ENCODE measurements around the gene MAP3K6.
"Not testable (repeated sequence)": the region's sequence is repeated elsewhere in the genome, so short reads cannot be mapped to it uniquely, and the experiment has no call there.

The MAP3K6 gene

DNA sequence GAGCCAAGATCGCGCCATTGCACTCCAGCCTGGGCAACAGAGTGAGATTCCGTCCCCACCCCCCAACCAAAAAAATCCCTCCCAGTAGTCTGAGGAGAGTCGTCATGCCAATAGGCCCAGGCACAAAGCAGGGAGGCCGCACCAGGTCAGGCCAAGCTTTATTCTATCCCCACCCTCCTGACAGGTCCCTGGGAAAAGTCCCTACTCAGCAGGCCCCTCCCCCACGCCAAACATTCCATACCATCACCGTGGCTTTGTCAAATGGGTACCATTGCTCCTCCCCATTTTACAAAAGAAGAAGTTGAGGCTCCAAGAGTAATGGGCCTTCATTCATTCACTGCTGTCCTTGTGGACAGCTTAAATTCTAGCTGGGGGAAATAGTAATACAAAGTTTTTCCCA is 31.0 kb upstream of the MAP3K6 start:
- no peak for DNase-seq (ENCODE audit: low spot score)

DNA sequence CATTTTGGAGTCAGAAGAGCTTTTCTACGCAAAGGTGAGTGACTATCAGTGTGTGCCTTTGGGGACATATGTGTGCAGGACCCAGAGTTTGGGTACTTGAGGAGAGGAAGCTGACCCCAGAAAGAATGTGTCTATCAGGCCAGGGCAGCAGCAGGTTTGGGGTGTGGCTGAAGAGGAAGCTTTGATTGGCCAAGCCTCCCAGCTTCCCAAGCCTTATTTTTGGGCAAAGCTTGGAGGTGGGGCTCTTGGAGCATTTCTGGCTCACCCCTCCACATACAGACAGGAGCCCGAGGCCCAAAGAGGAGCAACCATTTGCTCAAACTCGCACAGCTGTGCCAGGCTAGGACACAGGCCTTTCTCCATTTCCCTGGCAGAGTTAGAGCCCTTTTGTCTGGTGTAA is 30.3 kb upstream of the MAP3K6 start:
- DNase-seq (ENCODE audit: low spot score): no peak

DNA sequence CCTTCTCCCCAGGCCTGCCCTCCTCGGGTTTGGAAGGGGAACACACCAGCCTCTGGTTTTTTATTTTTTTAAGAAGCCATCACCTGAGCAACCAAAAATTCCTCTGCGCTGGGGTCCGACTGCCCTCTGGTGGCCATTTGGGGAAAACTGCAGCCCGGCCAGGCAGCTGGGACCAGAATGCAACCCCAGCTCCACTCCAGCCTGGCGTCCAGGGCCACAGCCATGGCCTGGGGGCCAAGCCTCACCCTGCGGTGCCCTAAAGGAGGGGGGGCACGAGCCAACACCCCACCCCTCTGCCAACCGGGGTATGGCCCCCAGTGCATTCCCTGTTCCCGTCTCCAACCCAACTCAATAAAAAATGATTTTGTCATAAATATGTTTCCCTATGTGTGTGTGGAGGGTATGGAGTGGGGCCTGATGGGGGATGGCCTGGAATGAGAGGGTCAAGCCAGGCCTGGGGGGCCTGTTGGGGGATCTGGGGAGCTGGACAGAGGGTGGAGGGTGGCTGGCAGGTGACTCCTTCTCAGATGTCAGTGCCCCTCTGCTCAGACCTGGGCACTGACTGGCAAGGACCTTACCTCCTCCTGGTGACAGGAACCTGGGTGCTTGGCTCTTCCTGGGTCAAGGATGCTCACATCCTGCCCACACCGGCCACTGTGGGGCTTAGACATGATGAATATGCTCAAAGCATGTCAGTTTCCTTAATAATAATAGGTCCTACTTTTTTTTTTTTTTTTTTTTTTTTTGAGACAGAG is 28.9 kb upstream of the MAP3K6 start:
- peak; percentile 84 for DNase-seq (ENCODE audit: low spot score)

DNA sequence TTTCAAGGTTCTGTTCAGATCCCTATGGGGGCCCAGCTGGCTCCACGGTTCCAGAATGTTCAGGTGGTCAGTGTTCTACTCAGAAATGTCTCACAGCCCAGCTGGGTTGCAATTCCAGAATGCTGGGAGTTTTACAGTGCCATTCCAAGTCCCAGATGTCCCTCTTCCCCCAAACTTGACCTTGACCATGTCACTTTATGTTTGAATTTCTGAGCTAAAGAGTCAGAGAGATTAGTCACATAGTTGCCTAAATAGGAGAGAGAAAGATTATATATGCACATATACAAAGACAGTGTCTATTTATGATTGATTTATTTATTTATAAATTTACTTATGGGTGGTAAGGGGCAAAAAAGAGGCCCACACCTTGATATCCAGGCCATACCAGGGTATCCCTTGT is 28.2 kb upstream of the MAP3K6 start:
- DNase-seq (ENCODE audit: low spot score): peak; percentile 53

DNA sequence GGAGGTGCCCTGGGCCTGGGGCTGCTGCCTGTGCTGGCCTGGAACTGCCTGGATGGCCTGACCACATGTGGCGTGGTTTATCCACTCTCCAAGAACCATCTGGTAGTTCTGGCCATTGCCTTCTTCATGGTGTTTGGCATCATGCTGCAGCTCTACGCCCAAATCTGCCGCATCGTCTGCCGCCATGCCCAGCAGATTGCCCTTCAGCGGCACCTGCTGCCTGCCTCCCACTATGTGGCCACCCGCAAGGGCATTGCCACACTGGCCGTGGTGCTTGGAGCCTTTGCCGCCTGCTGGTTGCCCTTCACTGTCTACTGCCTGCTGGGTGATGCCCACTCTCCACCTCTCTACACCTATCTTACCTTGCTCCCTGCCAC is 27.5 kb upstream of the MAP3K6 start:
- no peak for DNase-seq (ENCODE audit: low spot score)

DNA sequence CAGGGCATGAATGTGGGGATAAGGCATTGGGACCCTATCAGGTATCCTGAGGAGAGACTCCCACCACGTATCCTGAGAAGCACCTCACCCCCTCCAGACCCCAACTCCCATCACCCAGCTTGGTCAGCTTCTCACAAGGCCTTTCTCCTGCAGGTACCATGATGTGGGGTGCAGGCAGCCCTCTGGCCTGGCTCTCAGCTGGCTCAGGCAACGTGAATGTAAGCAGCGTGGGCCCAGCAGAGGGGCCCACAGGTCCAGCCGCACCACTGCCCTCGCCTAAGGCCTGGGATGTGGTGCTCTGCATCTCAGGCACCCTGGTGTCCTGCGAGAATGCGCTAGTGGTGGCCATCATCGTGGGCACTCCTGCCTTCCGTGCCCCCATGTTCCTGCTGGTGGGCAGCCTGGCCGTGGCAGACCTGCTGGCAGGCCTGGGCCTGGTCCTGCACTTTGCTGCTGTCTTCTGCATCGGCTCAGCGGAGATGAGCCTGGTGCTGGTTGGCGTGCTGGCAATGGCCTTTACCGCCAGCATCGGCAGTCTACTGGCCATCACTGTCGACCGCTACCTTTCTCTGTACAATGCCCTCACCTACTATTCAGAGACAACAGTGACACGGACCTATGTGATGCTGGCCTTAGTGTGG is 27.0 kb upstream of the MAP3K6 start:
- no peak for DNase-seq (ENCODE audit: low spot score)

DNA sequence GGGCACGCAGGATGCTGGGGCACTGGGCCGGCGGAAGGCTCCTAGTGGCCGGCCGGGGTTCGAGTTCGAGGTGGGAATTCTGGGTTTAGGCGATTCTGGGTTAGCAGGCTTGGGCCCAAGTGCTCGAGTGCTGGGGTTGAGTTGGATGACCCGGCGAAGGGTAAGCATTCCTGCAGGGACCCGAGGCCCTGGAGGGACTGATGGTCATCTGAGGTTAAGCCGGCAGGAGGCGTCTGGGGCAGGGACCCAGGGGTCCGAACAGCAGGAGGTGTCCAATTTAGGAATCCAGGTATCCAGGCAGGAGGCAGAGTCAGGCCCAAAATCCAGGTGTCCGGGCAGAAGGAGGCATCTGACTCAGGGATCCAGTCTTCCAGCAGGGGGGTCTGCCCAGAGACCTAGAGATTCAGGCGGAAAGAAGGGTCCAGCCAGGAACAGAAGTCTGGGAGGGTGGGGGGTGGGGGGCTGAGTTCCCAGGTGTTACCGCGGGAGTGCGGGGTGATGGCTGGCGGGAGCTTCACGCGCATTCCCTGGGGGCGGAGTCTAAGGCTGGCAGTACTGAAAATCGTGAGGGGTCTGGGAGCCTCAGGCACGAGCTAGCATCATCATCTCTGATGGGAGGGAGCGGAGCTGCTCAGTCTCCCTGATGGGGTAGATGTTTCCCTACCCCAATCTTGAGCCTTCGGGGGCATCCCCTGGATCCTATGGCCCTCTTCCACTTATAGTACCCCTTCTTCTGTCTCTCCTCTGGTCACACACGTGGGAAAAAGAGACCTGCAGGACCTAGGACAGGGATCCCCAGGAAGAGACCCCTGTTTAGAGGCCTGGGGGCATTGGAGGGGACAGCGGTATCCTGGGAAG is 26.2 kb upstream of the MAP3K6 start:
- no peak for DNase-seq (ENCODE audit: low spot score)

DNA sequence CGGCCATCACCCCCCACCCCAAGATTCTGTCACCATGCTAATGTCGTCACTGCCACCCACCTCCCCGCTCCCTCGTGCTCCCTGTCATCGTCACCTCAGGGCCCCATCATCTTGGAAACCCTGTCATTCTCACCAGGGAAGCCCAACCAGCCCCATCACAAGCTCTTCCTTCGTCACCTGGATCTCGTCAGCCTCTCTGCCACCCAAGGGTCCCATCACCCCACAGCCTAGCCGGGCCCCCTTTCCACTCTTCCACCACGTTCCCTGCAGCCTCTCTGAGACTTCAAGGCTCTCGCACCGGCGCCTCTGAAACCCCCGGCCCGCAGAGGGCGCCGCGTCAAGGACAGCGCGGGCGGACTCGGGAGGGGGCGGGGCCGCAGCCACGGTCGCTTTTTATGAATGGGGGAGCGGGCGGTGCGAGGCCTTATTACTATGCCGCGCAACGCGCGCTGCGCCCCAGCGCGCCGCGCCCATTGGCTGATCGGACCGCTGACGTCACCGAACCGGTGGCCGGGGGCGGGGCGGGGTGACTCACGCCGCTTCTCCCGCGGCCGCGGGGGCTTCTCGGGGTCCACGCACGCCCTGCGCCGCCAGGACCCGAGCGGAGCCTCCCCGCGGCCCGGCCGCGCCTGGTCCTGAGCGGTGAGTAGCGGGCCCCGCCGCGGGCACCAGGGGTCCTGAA is 25.5 kb upstream of the MAP3K6 start, which contains the start of gene GPR3:
GPR3 (plus strand) TSS at position 527 of the 682 bp plus-strand sequence. CDS start 1,177 bp downstream, outside the sequence.
- DNase-seq (ENCODE audit: low spot score): peak; percentile 93

DNA sequence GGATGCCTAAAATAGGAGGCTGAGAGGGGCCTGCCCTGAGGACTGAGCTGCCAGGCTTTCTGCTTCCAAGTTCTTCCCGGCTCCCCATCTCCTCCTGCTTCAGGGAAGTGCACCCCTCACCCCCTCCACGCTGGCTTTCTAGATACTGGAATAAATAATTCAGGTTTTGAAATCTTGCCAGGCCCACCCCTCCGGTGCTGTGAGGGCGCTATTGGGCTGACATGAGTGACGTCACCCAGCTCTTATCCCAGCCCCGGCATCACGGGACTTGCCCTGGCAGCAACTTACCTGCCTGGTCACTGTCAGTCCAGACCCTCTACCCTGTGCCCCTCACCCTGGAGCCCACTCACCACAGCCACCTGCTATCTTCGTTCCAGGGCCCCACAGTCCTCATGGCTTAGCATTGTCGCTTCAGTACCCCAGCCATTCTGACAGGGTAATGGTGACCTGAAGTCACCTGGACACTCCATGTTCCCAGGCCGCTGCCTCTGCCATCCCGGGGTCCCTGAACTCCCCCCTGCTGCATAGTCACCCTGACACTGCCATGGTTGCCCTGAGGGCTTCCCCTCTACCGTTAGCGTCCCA is 24.8 kb upstream of the MAP3K6 start:
- no peak for DNase-seq (ENCODE audit: low spot score)

DNA sequence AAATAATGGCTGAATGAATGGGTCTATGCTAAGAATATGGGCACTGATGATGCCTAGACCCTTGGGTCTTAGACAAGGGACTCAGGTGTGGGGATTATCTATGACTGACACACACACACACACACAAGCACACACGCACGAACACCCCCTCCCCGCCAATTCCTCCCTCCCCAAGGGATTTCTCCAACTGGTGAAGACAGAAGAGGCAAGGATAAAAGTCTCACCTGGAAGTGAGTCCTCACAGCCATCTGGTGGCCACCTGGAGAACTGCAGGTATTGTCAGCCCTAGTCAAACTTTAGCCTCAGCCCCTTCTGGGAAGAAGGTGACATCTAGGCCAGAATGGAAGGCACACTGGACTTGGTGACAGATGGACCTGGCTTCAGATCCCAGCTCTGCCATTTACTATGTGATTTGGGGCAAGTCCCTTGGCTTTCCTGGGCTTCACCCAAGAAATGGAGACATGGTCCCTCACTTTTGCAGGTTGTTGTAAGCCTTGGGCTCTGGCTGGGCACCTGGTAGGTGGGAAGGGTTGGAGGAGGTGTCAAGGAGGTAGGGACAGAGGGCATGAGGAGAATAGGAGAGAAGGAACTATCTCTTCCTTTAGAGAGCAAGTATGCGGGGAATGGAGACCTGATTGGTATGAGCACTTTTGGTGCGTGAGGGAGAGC is 21.7 kb upstream of the MAP3K6 start:
- DNase-seq (ENCODE audit: low spot score): no peak

DNA sequence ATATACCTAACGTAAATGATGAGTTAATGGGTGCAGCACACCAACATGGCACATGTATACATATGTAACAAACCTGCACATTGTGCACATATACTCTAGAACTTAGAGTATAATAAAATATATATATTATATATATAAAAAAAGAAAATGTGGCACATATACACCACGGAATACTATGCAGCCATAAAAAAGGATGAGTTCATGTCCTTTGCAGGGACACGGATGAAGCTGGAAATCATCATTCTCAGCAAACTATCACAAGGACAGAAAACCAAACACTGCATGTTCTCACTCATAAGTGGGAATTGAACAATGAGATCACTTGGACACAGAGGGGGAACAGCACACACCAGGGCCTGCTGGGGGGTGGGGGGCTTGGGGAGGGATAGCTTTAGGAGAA is 18.0 kb upstream of the MAP3K6 start:
- DNase-seq (ENCODE audit: low spot score): not testable (repeated sequence)

DNA sequence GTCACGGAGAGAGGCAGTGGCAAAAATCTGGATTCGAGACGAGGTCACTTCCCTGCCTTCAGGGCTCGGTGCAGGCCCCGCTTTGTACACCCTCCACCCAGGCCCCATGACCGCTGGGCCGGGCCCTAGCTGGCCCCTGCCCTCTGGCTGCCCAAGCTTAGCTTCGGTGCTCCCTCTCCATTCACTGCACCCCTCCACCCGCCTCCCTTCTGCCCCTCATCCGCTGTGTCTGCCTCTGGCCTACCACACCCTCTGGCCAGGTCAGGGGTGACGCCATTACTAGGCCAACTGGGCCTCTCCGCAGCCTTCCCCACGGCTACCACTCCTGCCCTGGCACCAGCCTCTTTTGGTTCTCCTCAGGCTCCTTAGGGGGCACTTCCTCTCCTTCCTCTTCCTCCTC is 16.9 kb upstream of the MAP3K6 start:
- no peak for DNase-seq (ENCODE audit: low spot score)

DNA sequence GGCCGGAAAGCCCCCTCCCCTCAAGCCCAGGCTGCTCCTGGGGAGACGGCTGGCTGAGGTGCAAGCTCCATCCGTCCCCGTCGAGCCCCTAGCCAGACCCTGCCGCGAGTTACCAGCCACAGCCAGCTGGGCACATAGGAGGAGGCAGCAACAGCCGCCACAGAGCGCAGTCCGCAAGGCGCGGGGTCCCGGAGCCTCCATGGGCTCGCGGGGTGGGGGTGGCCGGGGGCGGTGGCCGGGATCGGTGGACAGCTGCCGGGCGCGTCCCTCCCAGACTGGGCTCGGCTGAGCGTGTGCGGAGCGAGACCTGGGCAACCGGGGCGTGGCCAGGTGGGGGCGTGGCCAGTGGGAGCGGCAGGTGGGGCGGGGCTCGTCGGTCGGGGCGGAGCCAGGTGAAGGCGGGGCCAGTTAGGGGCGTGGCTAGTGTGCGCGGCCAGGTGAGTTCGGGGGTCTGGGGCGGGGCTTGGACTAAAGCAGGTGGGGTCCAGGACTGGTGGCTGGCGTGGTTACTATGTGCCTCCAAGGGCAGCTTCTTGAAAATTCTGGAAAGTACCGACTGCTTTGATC is 16.4 kb upstream of the MAP3K6 start, which contains the start of gene CD164L2:
CD164L2 (minus strand) TSS at position 295 of the 567 bp plus-strand sequence; CDS start at position 201, 94 bp downstream.
- DNase-seq (ENCODE audit: low spot score): no peak

DNA sequence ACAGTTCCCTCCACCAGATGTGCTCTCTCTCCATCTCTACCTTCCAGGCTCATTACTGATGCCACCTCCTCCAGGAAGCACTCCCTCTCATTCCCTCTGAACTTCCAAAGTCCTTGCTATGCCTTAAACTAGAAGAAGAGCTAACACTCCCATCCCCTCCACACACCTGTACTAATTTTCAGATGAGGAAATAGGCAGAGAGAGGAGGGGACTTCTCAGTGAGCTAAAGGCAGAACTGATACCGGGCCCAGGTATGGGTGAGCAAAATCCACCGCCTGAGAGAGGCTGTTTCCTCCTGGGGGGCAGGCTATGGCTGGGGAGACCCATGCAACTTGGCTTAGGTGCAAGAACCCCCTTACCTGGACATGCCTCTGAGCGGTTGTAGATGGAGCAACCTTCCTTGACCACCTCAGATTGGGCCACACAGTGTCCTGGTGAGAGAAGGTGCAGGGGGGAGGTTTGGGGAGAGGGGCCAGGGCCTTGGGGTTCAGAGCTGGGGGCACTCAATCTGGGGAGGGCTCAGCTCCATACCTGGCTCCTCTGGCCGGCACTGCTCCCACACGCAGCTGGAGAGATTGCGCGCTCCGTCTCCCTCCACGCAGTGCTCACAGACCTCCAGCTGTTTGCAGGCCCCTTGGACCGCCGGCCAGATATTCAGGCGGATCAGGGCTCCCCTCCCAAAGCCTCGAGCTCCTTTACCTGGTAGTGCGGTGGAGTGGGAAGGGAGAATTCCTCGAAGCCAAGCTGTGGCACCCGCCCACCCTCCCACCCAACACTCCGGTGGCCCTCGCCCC is 15.4 kb upstream of the MAP3K6 start:
- DNase-seq (ENCODE audit: low spot score): no peak

DNA sequence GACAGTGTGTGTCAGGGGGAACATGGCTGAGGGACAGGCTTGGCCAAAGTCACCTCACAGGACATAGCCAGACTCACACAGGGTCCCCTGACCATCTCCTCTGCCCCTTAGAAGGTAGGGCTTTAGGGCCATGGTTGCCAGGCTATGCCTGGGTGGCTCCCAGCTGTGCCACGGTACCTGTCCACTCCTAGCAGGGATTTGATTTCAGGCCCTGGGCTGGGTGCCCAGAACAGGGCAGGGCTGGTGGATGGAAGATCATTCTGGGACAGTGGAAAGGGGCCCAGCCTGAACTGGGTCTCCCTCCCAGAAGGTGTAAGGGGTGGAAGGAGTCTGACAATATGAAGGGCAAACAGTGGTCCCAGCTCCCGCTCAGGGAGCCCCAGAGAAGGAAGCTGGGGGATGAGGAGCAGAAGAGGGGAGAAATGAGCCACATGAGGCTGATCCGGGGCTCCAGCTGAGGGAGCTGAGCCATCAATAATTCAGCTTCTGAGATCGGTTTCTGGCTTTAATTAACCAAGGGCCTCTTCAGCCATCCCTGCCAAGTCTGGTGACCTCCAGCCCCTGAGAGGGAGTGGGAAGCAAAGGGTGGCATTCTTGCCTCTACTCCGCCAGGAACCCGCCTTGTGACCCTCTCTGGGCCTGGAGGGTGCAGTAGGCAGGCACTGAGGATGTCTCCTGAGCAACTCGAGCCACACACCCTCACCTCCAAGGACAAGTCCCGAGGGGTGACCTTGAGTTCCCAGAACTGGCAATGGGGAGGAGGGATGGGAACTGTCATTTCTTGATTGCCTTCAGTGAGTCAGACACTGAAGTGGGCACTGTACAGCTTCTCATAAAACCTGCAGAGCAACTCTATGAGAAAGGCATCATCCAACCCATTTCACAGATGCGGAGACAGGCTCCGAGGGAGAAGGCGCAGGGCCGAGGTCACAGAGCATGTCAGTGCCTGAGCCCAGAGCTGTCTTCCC is 14.3 kb upstream of the MAP3K6 start:
- no peak for DNase-seq (ENCODE audit: low spot score)

DNA sequence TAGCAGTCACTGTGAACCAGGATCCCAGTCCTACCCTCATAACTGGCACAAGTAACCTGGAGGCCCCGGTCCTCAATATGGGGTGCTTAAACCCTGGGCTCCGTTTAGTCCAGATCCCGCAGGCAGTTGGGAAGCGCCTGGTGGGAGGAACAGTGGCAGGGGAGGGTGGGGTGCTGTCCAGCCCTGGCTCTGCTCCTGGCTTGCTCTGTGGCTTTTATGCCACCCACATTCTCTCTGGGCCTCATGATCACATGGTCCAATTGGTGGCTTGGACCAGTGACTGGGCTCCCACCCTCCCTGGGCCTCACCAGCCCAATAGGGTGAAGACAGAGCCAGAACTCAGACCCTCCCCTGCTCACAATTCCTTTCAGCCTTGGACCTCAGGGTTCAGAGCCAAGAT is 13.5 kb upstream of the MAP3K6 start:
- no peak for DNase-seq (ENCODE audit: low spot score)

DNA sequence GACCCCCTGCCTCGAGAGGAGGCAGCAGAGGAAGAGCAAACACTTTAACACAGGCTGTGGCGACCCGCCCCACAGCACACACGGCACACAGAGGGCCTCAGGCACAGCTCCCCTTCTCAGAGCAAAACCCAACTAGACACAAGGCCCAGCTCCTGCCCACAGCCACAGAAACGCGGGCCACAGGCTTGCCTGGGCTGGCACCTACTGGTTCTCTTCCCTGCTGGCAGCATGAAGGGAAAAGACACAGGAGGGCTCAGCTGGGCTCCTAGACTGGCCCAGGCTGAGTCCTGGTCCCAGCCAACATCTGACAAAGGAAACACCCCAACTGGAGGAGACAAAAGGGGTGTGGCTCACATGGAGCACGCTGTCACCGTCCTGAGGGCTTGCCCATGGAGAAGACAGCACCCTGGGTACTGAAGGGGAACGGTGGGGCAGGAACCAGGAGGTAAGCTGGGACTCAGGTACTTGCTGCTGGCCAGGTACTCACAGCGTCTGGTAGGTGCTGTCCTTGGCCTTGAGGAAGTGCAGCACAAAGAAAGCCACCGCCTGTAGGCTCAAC is 12.9 kb upstream of the MAP3K6 start:
- DNase-seq (ENCODE audit: low spot score): no peak

DNA sequence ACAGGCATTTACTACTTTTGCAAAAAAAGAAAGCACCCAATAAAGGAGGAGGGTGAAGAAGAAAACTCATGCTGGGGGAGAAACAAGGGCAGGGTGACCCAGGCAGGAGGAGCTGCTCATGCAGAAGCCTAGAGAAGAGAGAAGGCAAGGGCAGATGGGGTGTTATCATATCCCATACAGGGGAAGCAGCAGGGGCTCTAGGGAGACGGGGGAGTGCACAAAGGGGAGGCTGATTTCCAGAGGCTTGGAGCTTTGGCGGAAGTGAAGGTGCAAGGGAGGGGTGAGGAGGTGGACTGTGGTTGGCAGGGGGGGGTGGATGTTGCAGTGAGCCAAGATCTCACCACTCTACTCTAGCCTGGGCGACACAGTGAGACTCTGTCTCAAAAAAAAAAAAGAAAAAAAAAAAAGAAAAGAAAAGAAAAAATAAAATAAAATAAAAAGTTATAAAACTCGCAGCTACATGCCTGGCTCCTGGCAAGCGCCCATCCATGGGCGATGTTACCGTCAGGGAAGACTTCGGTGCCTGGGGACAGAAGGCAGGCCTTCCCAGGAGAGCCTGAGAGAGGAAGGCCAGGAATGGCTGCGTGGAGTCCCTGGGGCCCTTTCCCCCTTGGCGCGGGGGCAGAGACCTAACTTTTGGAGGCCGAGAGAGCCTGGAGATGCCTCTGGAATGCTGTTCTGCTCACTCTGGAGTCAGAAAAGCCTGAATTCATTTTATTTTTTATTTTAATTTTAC is 11.2 kb upstream of the MAP3K6 start:
- DNase-seq (ENCODE audit: low spot score): no peak

Measured in RKO (cell line).